ENCODE measurements around the gene IL1RAPL1. TPM values are rescaled to one million over a fixed set of nuclear protein-coding genes. Genes with fewer than 3 reads are reported as not detected.

IL1RAPL1 gene
- total RNA-seq = 0.43 and 0.46 TPM in 2 replicates

DNA sequence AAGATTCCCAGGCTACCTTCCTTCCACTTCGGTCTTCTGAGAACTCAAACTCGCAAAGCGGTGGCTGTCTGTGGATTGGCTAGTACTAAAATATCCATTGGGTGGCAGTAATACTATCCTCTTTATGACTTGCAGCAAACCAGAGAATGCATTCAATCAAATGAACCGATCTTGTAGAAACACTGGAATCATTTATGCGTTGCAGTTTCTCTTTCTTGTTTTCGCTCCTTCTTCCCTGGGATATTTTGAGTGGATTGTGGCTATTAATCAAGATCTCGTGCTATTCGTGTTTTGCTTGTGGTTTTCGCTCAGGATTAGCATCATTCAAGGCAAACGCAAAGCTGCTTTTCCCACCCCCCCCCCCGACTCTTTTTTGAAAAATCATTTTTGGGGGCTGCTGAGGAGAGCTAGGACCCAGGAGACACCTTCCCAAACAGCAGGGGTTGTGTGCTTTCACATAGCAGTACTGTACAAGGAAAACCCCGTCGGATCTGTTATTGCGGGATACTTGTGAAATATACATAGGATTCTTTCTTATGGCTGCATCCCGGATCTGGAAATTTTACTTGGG, at the start of gene IL1RAPL1:
TSS of gene IL1RAPL1 (plus strand) at position 466 of the 571 bp plus-strand sequence.

